SIG-M5 treated with dmso at 0.1 percent for 504 hours (cell line): Measurements from ENCODE around the gene NOC3L.
A peak's percentile ranks its signal among the peaks of the same experiment; 100 is the strongest.
"Not testable (repeated sequence)": the region's sequence is repeated elsewhere in the genome, so short reads cannot be mapped to it uniquely, and the experiment has no call there.

Experiments used
- DNase-seq: peaks from one replicate; lab custom pipeline; 2025; ENCODE audit not compliant: unreplicated experiment; lab: John Stamatoyannopoulos, UW

NOC3L gene

DNA sequence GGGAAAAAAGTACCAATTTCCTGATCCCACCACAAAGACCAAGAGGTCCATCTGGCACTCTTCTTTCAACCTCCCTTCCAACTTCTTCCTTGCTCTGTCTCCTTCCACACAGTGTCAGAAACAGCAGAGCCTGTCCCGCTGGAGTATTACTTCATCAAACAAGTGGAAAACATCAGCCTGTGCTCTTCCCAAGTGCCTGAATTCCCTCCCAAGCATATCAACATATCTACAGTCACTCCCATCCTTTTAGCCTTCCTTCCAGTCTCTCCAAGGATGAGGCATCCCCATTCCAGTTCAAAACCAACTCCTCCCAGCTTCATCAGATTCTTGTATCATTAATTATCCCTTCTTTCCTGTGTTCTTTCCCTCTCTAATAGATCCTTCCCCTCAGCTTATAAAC lies 1.7 kb upstream of the NOC3L start:
- DNase-seq: no peak

DNA sequence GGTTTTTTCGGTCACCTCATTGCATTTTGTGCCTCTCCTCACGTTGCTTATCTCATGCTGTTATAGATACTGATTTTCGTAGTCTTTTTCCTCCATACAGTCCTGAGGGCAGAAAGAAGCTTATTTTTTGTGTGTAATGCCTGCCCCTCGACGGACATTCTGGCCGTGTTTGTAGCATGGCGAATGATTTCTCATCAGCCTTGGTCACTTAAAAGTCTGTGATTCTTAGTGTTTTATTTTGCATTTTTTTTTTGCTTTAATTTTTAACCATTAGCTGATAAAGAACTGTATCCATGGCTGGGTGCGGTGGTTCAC lies 469 bp upstream of the NOC3L start:
- DNase-seq: no peak

DNA sequence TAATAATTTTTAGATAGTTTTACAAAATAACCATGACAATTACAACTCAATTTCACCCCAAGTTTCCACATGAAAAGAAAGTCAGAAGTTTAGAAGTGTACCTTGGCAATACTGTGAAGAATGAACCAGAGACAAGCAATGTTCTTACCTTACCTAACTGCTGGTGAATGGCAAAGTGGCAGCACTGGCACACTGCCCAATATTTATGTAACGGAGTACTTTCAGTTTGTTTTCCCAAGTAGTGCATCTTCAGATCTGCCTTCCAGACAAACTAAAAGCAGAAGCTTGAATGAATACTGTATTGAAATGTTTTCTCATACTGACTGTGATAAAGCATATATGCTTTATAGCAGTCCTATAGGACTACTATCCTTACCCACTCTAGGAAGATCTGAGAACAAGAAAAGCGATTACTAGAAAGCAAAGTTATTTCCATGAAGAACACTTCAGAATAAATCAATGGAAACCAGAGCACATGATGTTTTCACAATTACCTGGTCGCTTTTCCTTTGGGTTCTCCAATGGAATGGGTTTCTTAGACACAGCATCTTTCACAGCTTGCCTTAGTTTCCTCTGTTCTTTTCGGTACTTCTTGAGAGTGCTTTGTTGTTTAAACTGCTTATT lies 1.5 kb downstream of the NOC3L start:
- peak; percentile 3 for DNase-seq

DNA sequence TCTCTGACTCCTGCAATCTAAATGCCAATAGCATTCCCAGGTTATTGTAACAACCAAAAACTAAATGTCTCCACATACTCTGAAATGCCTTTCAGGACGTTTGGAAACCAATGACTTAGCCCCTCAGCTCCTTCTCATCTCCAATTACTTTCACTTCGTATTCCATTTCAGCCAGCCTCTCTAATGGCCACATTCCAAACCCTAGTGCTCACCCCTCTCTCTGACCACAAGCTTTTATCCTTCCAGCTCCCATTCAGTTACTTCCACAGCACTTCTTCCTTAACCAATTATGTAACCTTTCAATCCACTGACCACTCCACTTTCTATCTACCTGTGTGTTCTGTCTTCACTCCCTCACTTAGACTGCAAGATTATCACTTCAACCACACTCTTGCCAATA lies 4.3 kb downstream of the NOC3L start:
- DNase-seq: no peak

DNA sequence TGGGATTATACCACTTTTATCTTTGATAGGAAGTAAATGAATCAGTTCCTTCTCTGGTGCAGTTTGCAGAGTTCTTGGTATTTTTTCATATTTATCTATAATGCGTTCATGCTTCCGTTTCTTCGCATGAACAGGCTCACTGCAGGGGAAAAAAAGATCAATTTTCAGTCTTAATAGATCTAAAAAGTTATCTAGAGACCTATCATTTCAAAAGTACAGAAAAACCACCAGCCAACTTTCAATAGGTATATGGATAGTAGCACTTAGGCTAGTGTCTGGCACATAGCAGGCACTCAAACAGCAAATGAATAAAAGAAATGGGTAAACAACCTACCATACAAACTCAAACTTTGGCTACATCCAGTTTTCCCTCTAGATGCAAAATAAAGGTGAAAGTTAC lies 5.5 kb downstream of the NOC3L start:
- no peak for DNase-seq

DNA sequence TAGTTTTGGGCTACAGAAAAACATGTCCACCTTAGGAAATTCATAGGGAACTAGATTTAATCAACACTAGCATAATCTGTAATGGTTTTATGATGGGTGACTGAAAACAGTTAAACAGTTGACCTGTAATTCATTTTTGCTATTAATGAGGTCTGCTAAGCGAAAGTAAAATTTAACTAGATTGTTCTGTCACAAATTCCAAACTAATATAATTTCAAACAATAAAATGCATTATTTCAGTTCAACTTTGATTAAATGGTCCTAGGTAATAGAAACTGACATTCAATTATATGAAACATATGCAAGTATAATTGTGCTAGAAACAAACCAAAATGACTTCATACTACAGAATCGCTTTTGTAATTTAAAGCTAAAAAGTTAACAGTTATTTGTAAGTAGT lies 6.9 kb downstream of the NOC3L start:
- DNase-seq: no peak

DNA sequence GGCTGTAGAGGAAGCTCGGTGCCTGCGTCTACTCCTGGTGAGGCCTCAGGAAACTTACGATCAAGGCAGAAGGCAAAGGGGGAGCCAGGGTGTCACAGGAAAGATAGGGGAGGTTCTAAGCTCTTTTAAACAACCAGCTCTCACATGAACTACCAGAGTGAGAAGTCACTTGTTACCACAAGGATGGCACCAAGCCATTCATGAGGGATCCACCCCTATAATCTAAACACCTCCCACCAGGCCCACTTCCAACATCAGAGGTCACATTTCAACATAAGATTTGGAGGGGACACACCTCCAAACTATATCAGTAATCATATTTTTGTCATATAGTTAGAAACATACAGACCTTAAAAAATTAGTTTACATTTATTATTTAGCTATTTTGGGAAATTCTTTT lies 9.4 kb downstream of the NOC3L start:
- no peak for DNase-seq

DNA sequence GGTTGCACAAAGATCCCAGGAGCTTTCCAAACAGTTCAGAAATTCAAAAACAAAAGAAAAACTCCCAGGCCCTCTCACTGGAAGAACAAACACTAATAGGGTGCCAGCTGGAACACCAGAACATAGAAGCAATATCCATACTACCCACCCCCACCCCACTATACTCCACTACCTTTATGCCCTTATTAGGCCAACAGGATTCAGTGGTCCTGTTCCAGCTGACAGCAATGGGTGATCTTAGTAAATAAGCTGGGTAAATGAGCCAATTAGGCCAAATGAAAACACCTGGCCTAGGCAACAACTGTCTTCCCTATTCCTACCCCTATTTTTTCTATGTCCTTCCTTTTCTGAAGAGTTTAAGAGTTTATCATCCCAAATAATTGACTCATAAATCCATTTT lies 11.7 kb downstream of the NOC3L start:
- DNase-seq: no peak

DNA sequence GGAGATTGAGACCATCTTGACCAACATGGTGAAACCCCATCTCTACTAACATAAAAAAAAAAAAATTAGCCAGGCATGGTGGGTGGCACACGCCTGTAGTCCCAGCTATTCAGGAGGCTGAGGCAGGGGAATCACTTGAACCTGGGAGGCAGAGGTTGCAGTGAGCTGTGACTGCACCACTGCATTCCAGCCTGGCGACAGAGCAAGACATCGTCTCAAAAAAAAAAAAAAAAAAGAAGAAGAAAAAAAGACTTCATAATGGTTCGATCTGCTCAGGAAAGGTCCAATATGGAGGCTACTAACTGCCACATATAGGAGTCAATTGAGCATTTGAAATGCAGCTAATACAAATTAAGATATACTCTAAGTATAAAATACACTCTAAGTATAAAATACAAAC lies 12.2 kb downstream of the NOC3L start:
- DNase-seq: not testable (repeated sequence)

DNA sequence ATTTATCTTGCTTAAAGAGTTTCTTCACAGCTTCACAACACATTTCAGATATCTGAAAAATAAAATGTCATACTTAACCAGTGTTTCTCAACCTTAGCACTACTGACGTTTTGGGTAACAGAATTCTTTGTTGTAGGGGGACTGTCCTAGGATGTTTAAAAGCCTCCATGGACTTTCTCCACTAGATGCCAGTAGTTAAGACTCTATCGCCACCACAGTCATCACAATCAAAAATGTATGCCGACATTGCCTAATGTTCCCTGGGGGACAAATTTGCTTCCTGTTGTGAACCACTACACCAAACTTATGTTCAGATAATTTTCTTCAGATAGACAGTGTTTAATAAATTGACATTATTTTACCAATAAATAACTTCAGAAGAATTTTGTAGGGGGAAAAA lies 13.4 kb downstream of the NOC3L start:
- peak; percentile 6 for DNase-seq

DNA sequence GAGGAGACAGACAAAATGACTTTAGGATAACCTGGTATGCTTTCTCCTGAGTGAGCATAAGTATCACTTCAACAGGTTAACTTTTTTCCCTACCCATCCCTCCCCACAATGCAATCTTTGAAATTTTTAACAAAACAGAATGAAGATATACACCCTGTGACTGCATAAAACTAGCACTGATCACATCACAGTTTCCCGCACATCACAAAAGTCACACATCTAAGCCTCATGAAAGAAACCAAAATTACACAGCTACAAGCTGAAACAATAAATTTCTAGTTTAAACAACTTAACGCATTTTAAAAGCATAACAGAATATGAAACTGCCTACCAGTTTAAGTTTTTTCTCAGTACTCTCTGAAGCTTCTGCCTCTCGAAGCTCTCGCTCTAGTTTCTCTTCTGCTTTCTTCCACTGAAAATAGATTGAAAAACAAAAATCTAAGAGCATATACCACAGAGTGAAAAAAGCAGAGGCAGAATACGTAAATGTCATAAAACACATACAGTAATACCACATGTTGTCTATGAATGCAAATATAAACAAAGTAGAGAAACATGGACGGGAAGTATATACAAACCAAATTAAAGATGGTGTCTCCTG lies 18.1 kb downstream of the NOC3L start:
- peak; percentile 35 for DNase-seq

DNA sequence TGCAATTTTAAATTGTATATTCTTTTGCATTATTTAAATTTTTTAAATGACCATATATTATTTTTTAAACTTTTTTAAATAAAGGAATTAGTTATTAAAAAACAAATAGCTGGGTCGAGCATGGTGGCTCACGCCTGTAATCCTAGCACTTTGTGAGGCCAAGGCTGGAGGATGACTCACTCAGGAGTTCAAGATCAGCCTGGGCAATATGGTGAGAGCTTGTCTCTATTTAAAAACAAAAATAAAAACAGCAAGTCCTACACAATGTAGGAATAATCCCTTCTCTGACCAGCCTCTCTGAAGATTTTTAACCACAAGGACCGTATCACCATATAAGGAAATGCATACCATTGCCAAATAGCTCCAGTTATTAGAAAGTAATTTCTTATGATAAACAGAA lies 19.6 kb downstream of the NOC3L start:
- DNase-seq: no peak

DNA sequence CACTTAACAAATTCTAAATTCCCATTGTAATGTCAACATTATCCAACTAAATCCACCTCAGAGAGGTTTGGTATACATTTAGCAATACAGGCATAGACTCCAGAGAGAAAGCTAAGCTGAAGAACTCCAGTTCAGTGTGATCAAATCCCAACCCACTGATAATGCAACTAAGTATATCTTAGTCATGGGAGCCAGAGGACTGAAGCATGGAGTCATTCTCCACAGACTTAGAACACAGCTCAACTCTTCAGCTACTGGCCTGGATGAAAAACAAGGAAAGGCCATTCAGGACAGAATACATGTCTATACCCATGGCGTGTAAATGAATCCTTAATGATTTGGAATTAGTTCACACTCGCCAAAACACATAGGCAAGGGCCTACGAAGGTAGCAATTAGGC lies 27.9 kb downstream of the NOC3L start:
- DNase-seq: no peak

DNA sequence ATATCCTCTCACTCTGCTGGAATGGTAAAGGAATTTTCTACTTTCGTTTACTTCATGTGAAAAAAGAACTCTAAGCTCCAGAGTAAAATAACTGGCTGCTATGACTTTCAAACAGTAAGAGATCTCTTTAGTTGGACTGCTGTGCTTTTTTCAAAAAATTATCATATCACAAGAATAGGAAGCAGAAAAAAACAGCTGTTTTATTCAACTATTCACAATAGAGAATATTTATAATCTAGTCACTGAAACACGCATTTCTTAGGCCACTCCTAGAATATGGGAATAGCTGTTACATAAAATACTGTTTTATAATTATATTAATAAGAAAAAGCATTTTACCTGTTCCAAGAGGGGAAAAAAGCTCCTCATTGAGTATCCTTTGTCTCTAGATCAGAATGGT lies 29.7 kb downstream of the NOC3L start:
- no peak for DNase-seq

DNA sequence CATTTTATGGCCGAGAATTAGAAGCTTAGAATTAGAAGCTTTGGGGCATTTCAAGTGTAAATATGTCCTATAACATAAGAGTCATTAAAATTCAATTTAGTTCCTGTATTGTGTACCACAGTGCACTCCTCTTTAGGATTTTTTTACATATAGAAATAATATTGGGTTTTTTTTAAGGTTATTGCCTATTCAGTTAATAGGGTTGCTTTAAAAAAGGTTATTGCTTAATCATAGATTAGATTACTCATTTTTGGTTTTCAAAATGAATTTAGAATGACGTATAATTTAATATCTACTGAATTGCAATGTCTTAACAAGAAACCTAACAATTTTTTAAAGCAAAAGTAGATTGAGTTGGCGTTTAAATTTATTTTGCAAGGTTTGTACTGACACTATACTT lies 34.1 kb downstream of the NOC3L start:
- DNase-seq: no peak

DNA sequence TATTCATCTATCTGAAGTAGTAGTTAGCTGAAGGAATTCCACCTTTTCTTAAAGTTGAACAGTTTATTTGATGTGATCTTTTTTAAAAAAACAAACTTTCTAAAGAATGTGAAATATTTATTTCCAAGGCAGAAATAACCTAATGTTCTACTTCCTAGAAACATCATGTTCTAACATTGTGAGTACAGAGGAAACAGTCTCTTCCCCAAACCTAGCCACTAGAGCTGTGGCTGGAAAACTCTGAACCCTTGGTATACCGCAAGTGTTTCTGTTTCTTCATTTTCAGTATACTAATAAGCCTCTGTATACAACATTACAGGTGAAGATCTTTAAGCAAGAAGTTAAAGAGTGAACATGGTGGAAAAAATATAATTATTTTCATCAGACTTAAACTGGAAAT lies 35.1 kb downstream of the NOC3L start:
- DNase-seq: no peak

DNA sequence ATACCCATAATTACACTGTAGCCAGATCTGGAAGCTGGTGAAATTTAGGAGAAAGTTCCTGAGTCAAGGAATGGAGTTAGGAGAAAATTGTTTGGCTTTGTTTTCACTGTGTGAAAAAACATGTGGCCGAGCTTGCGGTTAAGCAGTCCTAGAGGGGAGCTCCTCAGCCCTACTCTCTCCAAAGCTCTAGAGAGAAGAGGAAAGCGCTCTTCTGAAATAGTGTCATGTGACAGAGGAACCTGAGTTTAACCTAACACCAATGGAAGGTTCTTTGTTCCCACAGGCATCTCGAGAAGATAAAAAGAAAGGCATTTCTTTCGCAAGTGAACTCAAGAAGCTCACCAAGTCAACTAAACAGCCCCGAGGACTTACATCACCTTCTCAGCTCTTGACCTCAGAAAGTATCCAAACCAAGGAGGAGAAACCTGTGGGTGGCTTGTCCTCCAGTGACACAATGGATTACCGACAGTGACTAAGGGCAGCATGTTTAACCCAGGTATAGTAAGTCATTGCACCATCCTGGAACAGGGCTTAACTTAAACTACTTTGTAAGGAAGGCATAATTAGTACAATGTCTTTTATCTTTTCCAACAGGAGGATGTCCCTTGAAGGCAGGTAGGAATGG lies 38.0 kb downstream of the NOC3L start:
- no peak for DNase-seq

DNA sequence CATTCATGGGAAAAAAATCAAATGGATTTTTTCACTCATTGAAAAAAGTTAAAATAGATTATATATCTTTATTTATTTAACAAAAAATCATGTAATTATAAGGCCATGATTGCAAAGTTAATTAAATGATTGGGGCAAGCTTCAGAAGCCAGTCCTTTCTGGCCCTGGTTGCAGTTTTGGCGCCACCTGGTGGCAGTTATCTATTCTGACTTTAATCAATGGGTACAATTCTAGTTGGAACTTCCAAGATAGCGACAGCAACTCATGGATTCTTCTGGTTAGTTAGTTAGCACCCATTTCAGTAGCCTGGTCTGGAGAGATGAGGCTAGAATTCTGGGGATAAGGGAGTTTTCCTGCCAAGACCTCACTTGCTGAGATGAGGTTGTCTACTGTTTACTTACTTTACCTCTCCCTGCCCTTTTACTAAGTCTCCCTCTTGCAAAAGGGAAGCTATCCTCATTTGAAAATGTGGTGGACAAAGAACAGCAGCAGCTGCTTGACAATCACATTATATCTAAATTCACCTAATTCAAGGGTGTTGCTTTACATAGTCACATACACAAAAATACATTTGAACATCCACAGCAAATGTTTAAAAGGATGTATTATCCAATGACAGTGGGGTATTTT lies 42.3 kb downstream of the NOC3L start:
- peak; percentile 43 for DNase-seq

DNA sequence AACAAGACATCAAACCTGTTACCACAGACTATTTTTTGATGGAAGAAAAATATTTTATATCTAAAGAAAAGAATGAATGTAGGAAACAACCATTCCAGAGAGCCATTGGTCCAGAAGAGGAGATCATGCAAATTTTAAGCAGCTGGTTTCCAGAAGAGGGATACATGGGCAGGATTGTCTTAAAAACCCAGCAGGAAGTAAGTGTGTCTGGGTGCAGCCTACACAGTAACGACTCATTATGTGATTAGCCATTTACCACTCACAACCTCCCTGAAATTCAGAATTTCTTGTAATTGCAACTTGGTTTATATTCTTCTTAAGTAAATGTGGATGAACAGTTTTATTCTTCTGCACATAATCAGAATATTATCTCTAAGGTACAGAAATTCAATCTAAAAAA lies 46.2 kb downstream of the NOC3L start:
- DNase-seq: no peak

DNA sequence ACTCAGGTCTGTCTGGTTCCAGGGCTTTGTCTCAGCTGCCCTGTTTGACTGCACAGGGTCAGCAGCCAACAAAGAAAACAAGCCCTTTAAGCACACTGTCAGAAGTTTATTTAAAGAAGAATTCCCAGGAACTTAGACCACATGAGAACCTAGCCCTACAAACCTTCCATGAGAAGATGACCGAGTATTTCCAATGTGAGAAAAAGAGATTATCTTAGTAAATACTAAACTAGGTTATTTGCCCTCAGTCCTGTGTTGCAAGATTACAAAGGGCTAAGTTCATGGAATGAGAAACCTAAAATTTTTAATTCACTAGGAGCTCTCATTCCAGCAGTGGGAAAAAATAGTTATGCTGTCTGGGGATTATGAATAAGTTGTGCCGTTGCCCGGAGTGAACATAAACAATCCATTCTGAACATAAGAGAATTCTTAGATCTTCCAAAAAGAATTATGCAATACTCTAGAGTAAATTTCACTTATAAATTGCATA lies 46.7 kb downstream of the NOC3L start:
- DNase-seq: no peak

DNA sequence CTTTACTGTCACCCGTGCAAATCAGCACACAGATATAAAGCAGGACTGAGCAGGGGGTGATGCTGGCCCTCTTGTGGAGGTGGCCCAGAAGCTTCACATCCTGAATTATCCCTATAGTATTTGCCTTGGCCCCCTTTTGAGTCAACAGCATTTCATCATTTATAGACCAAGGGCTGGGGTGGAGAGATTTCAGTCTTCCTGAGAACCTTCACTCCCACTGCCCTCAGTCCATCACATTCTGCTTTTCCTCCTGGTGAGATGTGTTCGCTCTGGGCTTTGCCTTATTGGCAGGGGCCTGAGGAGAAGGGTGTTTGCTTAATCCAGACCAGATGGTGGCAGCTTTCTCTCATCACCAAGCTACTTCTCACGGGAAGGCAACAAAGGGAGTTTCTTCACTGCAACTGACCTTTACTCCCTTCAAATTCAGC lies 47.7 kb downstream of the NOC3L start:
- DNase-seq: no peak

DNA sequence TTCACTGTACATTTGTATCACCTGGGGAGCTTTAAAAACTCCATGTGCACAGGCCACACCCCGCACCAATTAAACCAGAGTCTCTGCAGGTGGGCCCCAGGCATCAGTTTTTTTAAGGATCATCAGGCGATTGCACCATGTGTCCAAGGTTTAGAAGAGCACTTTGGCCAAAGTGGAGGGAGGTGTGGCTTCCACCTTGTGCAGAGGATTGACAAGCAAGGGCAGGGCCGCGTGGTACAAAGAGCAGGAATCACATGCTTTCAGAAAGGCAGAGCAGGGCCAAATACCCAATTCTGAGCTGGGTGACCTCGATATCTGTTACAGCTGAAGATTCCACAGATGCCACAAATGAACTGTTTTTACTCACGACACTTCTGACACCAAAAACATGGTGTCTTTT lies 52.4 kb downstream of the NOC3L start:
- DNase-seq: no peak
